Left forelimb (tissue), 1 donor: ENCODE measurements around the gene DGAT2.
"Not testable (repeated sequence)": the region's sequence is repeated elsewhere in the genome, so short reads cannot be mapped to it uniquely, and the experiment has no call there.

Experiments
- DNase-seq: peaks from one replicate; pipeline ENCODE4 v3.0.0-alpha.2; 2018; ENCODE audit warnings: low spot score

DGAT2 gene

DNA sequence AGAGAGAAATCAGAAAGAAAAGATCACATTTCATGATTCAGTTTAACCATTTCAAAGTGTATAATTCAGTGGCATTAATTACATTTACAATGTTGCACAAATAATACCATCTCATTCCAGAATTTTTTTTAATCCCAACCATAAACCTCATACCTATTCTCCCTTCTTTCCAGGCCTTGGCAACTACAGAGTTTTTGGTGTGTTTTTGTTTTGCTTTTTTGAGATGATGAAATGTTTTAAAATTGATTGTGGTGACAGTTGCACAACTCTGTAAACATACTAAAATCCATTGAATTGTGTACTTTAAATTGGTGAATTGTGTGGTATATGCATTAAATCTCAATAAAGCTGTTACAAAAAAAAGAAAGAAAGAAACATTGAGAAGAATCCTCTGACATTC lies 13.6 kb upstream of the DGAT2 start:
- DNase-seq: not testable (repeated sequence)

GRCh38 chr11:75757651-75758050 lies 10.9 kb upstream of the DGAT2 start:
- DNase-seq: no peak

DNA sequence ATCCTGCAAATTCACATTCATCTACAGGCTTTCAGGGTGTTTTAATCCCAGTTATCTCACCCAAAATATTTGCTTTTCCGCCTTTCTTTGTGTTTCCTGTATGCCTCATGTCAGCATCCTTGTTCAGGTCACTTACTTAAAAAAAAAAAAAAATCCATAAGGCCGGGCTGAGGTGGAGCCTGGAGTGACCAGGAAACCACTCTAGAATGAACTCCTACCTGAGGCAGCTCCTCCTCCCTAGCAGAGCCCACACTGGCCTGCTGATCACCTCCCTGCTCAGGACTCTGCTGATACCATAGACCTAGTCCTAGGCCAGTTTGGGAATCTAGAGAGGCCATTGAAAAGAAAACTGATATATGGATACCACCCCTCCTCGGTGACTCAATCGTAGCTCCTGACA lies 8.7 kb upstream of the DGAT2 start:
- no peak for DNase-seq

DNA sequence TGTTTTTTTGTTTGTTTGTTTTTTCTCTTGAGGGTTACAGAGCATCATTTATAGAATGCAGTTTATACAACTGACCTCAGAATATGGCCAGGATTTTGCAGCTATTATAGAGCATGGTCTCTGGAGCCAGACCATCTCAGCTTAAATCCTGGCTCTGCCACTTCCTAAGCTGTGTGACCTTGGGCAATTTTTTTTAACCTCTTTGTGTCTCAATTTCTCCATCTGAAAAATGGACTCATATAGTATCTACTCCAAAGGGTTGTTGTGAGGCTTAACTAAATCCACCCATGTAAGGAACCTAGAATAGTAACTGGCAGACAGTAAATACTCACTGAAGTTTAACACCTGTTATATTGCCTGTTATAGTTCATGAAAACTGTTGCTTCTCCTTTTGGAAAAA lies 8.3 kb upstream of the DGAT2 start:
- no peak for DNase-seq

- DNase-seq: no peak
These were observed 7.7 kb upstream of the DGAT2 start for GRCh38 chr11:75760710-75761493.

DNA sequence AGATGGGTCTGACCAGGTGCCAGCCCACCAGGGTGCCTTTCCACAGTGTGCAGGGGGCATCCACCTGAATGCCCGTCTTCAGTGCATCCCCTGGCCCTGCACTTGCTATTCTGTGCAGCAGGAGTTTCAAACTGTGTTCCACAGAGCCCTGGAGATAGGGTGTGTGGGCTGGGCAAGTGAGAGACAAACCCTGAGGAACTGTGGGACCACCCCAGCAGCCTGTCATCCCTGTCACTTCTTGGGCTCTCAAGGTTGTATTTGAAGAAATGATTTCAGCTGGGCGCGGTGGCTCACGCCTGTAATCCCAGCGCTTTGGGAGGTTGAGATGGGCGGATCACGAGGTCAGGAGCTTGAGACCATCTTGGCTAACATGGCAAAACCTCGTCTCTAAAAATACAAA lies 6.4 kb upstream of the DGAT2 start:
- no peak for DNase-seq

DNA sequence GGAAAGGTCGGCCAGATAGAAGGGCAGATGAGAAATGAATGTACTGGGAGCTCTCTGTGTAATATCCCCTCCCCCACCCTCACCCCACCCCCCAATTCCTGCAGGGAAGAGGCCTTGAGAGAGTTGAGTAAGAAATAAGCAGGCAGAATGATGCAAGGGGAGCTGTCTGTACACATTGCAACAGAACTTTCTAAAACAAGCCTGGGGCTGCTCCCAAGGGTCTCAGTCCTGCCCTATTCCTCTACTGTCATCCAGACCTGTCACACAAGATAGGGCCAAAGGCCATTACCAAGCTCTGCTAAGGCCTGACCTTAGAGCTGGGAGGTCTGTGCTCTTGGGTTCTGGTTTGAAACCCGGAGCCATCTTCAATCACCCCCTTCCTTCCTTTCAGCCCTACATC lies 5.7 kb upstream of the DGAT2 start:
- no peak for DNase-seq

GRCh38 chr11:75763846-75764245 lies 4.7 kb upstream of the DGAT2 start:
- no peak for DNase-seq

- no peak for DNase-seq
These were observed 3.5 kb upstream of the DGAT2 start for GRCh38 chr11:75765116-75765515.

- no peak for DNase-seq
These were observed 1.9 kb upstream of the DGAT2 start for GRCh38 chr11:75766443-75767227.

- DNase-seq: no peak
These were observed 1.4 kb upstream of the DGAT2 start for GRCh38 chr11:75767228-75767572.

DNA sequence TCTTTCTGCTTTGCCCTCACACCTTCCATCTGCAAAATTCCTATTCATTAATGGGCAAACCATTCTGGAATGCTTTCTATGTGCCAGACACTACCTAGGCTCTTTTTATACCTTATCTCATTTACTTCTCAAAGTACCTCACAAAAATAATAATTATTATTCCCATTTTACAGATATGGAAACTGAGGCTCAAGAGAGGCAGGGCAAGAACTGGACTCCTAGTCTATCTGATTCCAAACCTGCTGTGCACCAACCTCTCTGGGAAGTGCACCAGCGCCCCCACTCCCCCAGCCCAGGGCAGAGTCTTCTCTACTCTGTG lies 826 bp upstream of the DGAT2 start:
- DNase-seq: no peak

DNA sequence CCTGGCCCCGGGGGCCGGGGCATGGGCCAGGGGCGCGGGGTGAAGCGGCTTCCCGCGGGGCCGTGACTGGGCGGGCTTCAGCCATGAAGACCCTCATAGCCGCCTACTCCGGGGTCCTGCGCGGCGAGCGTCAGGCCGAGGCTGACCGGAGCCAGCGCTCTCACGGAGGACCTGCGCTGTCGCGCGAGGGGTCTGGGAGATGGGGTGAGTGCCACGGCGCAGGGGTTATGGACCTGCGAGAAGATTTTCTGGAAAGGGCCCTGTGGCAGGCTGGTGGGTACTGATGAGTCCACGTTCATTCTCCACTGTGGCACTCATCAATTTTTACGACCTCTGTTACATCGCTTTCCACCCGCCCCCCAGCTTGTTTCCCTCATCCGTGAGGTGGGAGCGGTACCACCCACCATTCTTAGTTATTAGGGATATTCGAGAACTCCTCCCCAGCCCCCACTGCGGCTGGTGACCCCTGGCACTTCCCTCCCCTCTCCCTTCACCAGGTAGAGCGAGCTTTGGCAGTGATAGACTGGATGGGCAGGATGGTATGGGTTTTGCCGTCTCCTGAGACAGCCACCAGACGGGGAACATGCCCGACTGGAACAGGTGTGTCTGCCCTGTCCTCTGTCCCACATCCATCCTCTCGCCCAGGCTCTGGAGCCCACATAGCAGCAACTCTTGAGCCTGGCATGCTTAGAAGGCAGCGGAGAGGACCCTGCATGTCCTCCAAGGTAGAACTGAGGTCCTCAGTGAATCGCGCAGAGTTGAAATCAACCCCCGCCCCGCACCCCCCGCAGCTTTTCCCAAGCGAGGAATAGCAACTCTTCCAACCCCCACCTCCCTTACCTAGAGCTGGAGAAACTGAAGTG lies 562 bp downstream of the DGAT2 start:
- DNase-seq: no peak

- no peak for DNase-seq
These were observed 1.5 kb downstream of the DGAT2 start for GRCh38 chr11:75770102-75770501.

DNA sequence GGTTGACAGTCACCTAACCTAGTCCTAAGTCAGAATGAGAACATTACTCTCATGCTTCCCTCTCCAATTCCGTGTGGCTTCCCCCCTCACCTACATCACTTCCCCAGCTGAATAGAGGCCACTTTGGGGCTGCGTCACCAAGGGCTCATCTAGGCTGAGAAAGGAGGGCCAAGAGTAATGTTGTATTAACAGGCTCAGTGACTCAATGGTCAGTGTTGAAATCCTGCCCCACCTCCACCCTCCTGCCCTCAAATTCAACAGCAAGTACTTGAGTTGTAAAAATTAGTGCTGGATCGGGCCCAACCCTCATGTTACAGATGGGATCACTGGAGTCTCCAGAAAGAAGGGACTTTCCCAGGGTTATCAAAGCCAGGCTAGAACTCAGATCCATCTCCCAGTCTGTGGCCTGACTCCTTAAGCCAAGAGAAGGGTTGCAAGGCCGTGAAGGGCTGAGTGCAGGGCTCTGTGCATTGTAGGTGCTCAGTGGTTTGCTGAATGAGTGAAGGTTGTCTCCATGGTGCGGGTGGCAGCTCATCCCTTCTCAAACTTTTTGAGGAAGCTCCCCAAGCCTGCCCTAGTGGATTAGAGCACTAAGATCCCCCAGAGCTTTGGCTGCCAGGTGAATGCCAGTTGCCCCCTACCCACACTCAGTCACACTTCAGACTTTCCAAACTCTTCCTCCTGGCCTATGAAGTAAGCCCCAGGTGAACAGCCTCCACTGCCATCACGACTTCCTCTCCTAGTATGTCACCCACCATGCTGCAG lies 3.2 kb downstream of the DGAT2 start:
- no peak for DNase-seq

GRCh38 chr11:75773595-75774353 lies 5.2 kb downstream of the DGAT2 start:
- no peak for DNase-seq

GRCh38 chr11:75775056-75775455 lies 6.5 kb downstream of the DGAT2 start:
- DNase-seq: no peak

GRCh38 chr11:75776546-75776945 lies 8.0 kb downstream of the DGAT2 start:
- no peak for DNase-seq

DNA sequence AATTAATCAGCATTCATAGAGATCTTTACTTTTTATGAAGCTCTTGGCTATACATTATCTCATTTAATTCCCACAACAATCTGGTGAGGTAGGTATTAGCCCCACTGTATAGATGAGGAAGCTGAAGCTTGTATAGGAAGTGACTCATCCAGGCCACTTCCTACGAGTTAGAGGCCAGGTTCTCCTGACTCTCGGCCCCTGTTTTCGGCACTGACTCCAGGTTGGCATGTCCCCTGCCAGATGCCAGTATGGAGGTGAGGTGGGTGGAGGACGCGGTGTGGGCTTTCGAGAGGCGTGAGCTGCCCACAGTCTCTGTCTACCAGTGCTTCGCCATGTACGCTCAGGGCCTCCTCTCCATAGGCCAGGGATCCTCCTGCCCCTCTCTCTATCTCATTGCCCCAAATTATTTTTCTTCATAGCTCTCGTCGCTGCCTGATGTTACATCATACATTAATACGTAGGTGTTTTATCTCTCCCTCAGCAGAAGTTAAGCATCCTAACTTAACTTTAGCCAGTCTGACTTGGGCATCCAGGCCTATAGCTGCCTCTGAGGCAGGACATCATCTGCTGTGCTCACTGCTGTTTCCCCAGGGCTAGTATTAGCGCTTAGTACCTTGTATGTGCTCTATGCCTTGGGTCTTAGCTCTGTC lies 9.0 kb downstream of the DGAT2 start:
- no peak for DNase-seq

DNA sequence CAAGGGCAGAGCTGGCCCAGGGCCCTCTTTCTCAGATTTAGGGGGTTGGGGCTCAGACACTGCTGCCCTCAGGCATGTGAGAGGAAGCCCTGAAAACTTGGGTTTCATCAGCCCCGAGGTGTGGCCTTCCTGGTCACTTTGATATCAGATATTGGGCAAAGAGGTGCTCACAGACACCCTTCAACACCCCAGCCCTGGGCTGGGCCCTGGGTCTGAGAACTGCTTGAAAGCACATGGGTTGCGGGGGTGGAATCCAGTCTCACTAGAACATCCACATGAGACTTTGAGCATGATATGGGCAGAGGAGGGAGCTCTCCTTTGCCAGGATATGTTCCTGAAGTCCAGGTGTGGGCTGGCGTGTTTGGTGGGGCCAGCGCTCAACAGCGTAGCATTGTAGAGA lies 10.4 kb downstream of the DGAT2 start:
- DNase-seq: no peak

GRCh38 chr11:75779960-75780359 lies 11.4 kb downstream of the DGAT2 start:
- DNase-seq: no peak
